HG03066 (cell line): ENCODE results near the gene IL2RG.
A peak's percentile ranks its signal among the peaks of the same experiment; 100 is the strongest.

Experiments
- ATAC-seq: cut with Tn5 transposase; IDR thresholded peaks from one replicate; pipeline ENCODE4 v1.9.1; 2021; ENCODE audit warnings: low read depth; ENCODE audit not compliant: unreplicated experiment

IL2RG gene

DNA sequence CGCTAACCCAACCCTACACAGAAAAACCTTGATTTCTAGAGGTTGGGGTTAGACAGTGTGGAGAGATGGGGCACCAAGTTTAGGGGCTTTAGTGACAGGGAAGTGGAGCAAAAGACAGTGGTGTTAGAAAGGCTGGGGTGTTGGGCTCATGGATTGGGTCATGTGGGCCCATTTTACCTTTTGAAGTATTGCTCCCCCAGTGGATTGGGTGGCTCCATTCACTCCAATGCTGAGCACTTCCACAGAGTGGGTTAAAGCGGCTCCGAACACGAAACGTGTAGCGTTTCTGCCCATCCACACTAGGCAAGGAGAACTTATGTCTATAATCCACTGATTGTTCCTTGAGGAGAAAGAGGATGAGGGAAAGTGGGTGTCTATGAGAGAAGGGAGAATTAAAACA, 2.3 kb downstream of the IL2RG start:
- no peak for ATAC-seq

DNA sequence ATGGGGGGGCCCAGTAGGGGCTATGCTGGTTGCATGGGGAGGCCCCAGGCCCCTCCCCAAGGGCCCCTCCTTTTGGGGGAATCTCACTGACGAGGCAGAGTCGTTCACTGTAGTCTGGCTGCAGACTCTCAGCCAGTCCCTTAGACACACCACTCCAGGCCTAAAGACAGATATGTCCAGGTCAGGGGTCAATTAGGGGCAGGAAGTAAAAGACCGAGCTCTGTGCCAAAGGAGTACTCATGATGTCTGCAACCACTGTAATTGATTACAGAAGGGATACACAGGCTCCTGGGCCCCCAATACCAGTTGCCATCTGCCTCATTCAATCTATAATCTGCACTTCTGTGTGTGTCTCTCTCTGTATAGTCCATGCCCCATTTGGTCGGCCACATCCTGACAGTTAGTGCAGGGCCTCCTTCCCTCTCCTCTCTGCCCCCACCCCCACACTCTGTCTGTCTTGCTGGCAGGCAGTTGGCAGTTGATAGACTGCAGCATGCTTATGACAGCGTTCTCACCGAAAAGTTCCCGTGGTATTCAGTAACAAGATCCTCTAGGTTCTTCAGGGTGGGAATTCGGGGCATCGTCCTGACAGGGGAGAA, 3.5 kb downstream of the IL2RG start:
- ATAC-seq: no peak

DNA sequence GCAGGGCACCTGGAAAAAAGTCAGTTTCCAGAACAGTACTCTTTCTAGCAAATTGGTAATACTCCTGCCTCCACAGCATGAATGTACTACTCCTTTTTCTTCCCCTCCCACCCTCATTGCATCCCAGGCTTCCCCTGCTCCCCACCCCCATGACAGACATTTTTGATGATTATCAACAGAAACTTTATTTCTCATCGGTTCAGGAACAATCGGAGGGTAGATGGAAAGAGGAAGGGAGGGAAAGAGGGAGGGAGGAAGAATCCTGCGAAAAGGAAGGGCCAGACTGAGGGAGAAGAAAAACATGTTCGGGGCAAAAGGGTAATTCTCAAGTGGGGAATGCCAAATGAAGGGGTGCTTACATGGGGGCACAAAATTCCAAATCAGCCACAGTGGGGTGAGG, 4.1 kb downstream of the IL2RG start:
- no peak for ATAC-seq

DNA sequence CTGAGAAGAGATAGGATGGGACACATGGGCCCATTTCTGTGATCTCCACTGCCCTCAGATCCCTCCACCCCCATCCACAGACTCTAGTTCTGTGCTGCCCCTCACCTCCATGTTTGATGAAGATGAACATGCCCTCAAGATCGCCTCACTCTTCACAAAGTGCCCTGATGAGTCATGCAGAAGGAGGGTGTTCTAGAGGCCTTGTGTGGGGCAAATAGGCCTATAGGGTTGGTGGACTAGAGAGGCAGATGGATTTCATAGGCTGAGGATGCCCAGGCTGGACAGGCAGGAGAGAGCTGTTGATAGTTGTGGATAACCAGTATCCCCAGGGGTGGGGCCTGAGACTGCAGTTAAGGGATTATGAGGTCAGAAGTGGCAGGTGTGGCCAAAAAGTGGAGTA, 5.0 kb downstream of the IL2RG start, which contains the start of gene CXorf65:
Gene CXorf65 (minus strand): TSS at position 314 of the 400 bp plus-strand sequence. CDS start 184 bp downstream, at position 130.
- no peak for ATAC-seq

DNA sequence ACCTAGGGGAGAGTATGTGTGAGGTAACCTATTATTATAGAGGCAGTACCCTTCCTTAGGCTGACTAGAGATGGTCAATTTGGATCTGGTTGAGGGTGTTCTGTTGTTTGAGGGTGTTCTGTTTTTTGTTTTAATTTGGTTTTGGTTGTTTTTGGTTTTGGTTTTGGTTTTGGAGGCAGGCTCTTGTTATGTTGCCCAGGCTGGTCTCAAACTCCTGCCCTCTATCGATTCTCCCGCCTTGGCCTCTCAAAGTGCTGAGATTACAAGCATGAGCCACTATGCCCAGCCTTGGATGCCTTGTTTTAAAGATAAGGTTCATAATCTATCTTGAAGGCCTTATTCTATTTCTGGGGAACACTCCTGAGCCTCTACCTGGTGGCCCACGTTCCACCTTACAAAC, 5.7 kb downstream of the IL2RG start:
- ATAC-seq: no peak

DNA sequence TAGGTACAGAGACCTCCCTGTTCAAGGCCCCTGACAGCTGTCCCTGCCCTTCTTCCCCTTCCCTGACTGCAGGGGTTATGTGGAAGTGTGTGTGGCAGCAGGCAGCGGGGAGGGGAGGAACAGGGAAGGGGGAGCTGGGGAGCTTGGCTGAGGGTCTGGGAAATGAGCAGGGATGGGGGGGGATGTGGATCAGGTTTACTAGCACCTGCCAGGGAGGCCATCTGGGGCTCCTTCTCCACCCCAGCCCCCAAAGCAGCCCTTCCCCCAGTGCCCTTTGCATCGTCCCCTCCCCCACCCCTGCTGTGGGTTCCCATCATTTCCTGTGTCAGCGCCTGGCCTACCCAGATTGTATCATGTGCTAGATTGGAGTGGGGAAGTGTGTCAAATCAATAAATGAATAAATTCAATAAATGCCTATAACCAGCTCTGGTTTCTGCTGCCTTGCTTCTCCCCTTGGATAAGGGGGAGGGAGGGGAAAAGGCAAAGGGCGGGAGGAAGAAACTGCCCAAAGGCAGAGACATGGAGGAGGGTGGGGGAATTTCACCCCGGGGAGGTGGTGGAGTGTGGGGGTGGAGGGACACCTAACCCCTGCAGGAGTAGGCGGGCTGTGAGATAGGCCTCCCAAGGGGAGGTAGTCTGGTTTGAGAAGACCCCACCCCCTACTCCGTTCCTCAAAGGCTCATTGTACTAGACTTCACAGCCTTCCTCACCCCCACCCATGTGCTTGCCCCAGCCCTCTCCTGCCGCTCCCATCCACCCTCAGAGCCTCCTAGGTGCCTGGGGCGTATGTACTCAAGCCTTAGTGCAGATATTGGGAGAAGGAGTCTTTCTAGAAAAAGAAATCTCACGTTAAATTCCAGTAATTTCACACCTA, 8.0 kb downstream of the IL2RG start:
- ATAC-seq: no peak

DNA sequence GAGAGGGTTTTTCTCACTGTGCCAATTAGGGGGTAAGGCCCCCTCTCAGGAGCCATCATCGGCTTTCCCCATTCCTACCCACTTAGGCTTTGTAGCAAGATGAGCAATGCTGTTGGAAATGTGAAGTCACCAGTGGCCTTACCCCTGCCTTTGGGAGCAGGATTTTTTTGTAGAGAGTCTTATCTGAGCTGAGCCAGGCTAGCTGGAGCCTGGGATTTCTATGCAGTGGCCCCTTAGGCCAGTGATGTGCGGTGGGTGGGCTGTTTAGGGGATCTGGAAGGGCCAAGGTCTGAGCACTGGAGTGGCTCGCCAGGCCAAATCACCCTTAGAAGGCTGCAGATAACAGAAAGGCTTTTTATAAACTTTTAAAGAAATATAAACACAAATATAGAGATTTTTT, 9.1 kb downstream of the IL2RG start:
- ATAC-seq: no peak

DNA sequence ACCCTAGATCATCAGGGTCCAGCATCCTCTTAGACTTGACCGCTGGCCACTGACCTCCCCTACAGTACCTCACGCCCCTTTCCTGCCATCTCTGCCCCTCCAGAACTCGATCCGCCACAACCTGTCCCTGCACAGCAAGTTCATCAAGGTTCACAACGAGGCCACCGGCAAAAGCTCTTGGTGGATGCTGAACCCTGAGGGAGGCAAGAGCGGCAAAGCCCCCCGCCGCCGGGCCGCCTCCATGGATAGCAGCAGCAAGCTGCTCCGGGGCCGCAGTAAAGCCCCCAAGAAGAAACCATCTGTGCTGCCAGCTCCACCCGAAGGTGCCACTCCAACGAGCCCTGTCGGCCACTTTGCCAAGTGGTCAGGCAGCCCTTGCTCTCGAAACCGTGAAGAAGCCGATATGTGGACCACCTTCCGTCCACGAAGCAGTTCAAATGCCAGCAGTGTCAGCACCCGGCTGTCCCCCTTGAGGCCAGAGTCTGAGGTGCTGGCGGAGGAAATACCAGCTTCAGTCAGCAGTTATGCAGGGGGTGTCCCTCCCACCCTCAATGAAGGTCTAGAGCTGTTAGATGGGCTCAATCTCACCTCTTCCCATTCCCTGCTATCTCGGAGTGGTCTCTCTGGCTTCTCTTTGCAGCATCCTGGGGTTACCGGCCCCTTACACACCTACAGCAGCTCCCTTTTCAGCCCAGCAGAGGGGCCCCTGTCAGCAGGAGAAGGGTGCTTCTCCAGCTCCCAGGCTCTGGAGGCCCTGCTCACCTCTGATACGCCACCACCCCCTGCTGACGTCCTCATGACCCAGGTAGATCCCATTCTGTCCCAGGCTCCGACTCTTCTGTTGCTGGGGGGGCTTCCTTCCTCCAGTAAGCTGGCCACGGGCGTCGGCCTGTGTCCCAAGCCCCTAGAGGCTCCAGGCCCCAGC, 10.5 kb downstream of the IL2RG start:
- ATAC-seq: no peak

DNA sequence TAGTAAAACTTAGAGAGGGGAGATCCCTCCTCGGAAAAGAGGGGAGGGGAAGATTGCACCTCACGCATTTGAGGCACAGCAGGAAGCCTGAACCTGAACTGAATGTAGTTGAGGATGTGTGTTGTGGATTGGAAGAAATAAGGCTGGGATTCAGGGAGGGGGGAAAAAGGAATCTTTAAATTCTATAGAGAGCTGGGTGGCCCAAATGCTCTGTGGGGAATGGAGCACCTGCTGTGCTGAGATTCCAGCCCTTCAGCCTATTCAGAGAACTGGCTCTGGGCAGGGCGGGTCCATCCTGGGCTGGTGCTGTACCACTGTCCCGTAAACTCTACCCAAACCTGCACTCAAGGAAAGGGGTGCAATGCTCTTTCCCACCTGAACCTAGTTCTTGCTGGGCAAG, 11.6 kb downstream of the IL2RG start:
- ATAC-seq: no peak

DNA sequence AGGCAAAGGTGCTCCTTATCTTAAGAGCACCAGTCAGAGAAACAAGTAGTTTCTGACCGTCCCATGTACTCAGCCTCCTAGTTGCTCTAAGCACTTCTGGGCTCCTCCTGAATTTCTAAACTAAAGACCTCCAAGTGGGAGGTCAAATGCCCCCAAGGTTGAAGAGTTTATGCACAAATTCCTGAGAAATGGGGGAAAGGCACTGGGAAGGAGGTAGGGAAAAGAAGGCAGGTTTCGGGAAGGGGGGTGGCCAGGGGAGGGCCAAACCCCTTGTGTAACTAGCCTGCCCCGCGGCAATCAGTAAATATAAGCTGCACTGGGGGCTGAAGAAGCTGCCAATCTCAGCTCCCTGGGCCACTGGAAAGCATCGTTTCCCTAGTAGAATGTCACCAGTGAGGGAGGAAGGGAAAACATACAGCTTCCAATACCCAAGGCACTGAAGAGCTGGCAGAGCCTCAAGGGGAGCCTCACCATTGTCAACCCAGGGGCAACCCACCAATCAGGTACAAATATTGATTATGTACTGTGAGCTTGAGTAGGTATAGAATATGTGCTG, 12.3 kb downstream of the IL2RG start:
- no peak for ATAC-seq

DNA sequence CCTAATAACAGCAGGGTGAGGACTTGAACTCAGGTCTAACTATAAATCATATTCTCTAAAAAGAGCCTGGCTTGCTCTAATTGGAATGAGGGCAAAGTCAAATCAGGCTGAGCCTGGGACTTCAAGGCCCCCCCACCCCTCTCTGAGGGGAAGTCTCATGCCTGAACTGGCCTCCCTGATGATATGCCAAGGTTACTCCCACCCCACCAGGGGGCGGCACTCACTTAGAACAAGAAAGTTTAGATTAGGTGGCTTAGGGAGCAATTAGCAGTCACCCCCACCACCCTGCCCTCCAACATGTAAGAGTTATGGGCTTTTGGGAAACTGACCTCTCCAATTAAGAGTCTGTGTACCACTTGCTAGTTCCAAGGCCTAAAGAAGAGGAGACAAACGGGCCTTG, 13.1 kb downstream of the IL2RG start:
- ATAC-seq: no peak

DNA sequence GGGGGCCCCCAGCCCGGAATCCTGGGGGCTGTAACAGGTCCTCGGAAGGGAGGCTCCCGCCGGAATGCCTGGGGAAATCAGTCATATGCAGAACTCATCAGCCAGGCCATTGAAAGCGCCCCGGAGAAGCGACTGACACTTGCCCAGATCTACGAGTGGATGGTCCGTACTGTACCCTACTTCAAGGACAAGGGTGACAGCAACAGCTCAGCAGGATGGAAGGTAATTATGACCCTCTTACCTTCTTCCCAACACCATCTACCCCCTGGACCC, 14.7 kb downstream of the IL2RG start:
- ATAC-seq: no peak

DNA sequence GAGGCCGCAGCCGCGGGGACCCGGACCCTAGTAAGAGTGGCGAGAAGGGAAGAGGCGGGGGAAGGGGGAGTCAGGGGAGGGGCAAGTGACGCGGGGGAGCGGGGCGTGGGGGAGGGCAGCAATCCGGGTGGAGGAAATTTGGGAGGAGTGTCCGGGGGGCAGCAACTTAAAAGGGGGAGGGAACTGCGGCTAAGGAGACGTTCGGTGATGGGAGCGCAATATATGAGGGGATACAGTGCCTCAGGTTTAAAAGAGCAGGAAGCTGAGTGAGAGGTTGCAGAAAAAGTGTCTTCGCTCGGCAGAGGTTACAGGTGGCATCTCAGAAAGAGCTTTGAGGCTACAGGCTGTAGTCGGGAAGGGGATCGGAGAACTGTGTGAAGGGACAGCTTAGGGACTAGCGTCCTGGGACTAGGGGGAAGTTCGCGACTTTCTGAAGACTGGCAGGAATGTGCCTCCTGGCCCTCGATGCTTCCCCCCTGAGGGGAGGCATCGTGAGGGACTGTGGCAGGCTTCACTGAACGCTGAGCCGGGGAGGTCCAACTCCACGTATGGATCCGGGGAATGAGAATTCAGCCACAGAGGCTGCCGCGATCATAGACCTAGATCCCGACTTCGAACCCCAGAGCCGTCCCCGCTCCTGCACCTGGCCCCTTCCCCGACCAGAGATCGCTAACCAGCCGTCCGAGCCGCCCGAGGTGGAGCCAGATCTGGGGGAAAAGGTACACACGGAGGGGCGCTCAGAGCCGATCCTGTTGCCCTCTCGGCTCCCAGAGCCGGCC, 15.2 kb downstream of the IL2RG start:
- peak; percentile 15 for ATAC-seq

DNA sequence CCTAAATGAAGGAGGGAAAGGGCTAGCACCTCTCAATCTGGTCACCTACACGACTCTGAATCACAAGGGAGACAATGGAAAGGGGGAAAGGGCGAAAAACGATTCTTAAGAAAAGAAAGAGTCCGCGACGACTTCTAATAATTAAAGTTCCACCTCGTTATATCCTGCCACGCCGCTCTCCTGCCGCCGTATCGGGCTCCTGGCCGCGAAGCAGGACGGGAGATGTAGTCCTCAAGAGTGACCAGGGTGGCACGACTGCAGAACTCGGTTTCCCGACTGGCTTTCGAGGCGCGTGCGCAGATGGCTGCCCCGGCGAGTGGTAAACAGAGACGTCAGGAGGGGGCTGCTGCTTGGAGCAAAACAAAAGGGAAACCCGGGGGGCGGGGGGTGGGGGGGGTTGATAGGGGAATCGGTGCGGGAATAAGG, 15.8 kb downstream of the IL2RG start, which contains the start of gene FOXO4:
Gene FOXO4 (plus strand): TSS at position 297 of the 426 bp plus-strand sequence. CDS start 678 bp downstream, outside the sequence.
- ATAC-seq: peak; percentile 92

DNA sequence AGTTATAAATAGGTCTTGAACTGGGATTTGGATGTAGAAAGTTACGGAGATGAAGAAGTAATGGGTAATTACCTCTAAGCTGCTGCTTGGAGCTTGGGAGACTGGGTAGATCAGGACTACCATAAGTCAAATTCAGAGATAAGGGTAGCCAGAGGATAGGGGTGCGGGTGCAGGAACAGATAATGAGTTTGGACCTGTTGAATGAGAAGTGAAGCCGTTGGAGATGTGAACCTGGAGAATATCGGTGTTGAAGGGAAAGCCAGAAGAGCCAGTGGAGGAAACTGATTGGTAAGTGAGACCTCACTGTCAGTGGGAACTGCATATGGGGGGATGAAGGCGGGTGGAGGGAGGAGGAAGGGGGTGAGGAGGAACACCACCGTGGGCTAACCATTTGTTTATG, 16.3 kb downstream of the IL2RG start:
- no peak for ATAC-seq

DNA sequence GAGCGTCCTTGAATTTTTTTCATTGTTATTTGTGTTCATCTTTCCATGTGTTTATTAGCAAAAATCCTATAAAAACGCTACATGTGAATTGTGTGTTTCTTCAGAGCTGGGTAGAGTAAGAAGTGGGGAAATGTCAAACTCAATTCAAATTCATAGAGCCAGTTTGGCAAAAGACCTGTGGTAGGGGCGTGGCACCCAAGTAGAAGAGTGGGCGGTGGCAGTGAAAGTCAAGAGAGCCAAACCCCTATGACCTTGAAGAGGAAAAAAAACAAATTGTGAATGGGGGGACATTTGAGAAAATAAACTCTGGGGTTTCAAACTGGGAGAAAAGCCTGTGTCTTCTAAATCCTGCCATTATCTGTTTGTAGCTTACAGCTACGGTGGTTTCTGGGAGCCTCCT, 20.1 kb downstream of the IL2RG start:
- no peak for ATAC-seq

DNA sequence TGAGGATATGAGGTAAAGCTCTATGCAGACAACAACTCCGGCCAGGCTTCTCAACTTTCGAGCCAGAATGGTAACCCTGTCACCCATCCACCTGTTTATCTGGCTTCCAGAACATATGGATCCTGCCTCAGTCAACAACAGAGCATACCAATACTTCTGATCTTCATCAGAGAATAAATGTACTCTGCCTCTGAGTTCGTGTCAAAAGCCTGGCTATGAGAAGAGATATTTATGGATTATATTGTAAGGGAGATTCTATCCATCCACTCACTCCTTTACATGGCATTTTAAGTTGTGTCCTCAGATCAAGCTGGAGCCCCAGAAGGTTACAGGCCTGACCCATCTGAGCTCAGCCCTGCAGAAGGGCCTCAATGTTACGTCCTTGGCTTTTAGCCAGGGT, 25.5 kb downstream of the IL2RG start:
- ATAC-seq: no peak

DNA sequence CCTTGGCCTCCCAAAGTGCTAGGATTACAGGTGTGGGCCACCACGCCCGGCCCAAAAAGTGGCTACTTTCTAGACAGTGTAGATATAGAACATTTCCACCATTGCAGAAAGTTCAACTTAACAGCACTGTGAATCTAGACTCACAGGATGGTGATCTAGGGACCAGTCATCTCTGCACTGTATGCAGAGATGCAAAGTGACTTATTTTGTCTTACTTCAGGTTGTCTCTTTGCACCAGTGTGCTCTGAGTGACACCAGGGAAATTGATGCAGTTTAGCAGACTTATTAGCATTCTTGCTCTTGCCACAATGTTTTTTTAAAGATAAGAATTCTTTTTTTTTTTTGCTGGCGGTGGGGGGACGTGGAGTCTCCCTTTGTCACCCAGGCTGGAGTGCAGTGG, 28.6 kb downstream of the IL2RG start:
- ATAC-seq: no peak

DNA sequence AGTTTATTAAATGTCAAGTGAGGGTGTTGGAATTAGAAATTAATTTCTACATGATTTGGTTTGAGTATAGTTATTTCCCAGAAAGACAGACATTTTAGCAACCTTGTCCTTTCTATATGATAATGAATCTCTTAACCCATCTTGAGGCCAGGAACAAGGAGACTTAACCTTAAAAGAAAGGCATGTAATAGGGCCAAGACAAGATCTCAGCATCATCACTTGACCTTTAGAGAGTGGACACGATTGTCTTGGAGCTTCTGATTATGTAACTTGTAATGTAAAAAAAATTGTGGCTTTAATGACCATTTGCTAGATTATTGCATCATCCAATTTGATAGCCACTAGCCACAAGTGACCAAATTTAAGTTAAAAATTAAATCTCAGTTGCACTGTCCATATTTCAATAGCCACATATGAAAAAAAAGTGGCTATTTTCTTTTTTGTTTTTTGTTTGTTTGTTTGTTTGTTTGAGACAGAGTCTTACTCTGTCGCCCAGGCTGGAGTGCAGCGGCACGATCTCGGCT, 29.2 kb downstream of the IL2RG start:
- no peak for ATAC-seq
